DMS 273 (cell line): Measurements from ENCODE around the gene THAP9.
"Not testable (repeated sequence)": the region's sequence is repeated elsewhere in the genome, so short reads cannot be mapped to it uniquely, and the experiment has no call there.

Source experiments
- DNase-seq: peaks from one replicate; lab custom pipeline; 2025; ENCODE audit not compliant: unreplicated experiment; lab: John Stamatoyannopoulos, UW

Gene THAP9

GRCh38 chr4:82900411-82901182 lies at the start of gene THAP9:
Gene THAP9 (plus strand): TSS chr4:82900735. CDS start chr4:82900803, 68 bp downstream.
- DNase-seq: peak; percentile 99

GRCh38 chr4:82851318-82851717 lies 49.2 kb upstream of the THAP9 start:
- no peak for DNase-seq

GRCh38 chr4:82851885-82852750 lies 48.4 kb upstream of the THAP9 start:
- peak; percentile 48 for DNase-seq

- DNase-seq: peak; percentile 2
Measured at GRCh38 chr4:82852751-82853285, 47.7 kb upstream of the THAP9 start.

- not testable (repeated sequence) for DNase-seq
Measured at GRCh38 chr4:82860487-82860886, 40.0 kb upstream of the THAP9 start.

- no peak for DNase-seq
Measured at GRCh38 chr4:82861529-82861928, 39.0 kb upstream of the THAP9 start.

GRCh38 chr4:82864336-82864979 lies 36.1 kb upstream of the THAP9 start:
- no peak for DNase-seq

- no peak for DNase-seq
Measured at GRCh38 chr4:82865592-82865991, 34.9 kb upstream of the THAP9 start.

- DNase-seq: not testable (repeated sequence)
Measured at GRCh38 chr4:82866033-82866432, 34.5 kb upstream of the THAP9 start.

GRCh38 chr4:82866706-82867385 lies 33.7 kb upstream of the THAP9 start:
- no peak for DNase-seq

- no peak for DNase-seq
Measured at GRCh38 chr4:82868572-82868971, 32.0 kb upstream of the THAP9 start.

- DNase-seq: no peak
Measured at GRCh38 chr4:82885410-82885809, 15.1 kb upstream of the THAP9 start.

GRCh38 chr4:82886147-82886942 lies 14.2 kb upstream of the THAP9 start:
- no peak for DNase-seq

GRCh38 chr4:82889287-82889686 lies 11.2 kb upstream of the THAP9 start:
- peak; percentile 3 for DNase-seq

- DNase-seq: no peak
Measured at GRCh38 chr4:82890528-82890900, 10.0 kb upstream of the THAP9 start.

GRCh38 chr4:82890901-82891706 lies 9.4 kb upstream of the THAP9 start, which contains the start of gene SEC31A:
Gene SEC31A (minus strand): TSS chr4:82891153. CDS start chr4:82881936, 9,217 bp downstream.
- DNase-seq: peak; percentile 97

- peak; percentile 54 for DNase-seq
Measured at GRCh38 chr4:82891707-82892466, 8.6 kb upstream of the THAP9 start.

- peak; percentile 10 for DNase-seq
Measured at GRCh38 chr4:82892467-82892802, 8.1 kb upstream of the THAP9 start.
